Esophagus squamous epithelium (tissue), 5 donors: ENCODE results near the gene SECTM1. TPM values are rescaled to one million over a fixed set of nuclear protein-coding genes. Genes with fewer than 3 reads are reported as not detected.

Experiments used
- DNase-seq: peaks from one replicate; lab custom pipeline; 2025; lab: John Stamatoyannopoulos, UW
- H3K27ac ChIP-seq, 4 donors: fragments of 200-600 bp; sonication (generic); one replicate each; pipeline ENCODE4 v1.5.1; 2016 to 2019; ENCODE audit warnings: mild to moderate bottlenecking in 1 of 4
- H3K27me3 ChIP-seq, 4 donors: fragments of 200-600 bp; sonication (generic); 1 replicate in 3 of 4; 2 replicates in 1 of 4; pipeline versions ENCODE4 v1.5.1 to v1.6.0; 2017 to 2021; ENCODE audit warnings: antibody characterized with exemption in 1 of 4
- H3K36me3 ChIP-seq, 3 donors: fragments of 200-600 bp; sonication (generic); one replicate each; pipeline ENCODE4 v1.5.1; 2016 to 2019
- H3K4me1 ChIP-seq, 3 donors: fragments of 200-600 bp; sonication (generic); one replicate each; pipeline ENCODE4 v1.5.1; 2017 to 2019
- H3K4me3 ChIP-seq, 4 donors: fragments of 200-600 bp; sonication (generic); 1 replicate in 3 of 4; 2 replicates in 1 of 4; pipeline ENCODE4 v1.5.1; 2016 to 2019; ENCODE audit warnings: mild to moderate bottlenecking in 2 of 4, moderate library complexity in 1 of 4
- H3K9me3 ChIP-seq, 3 donors: fragments of 200-600 bp; sonication (generic); one replicate each; pipeline ENCODE4 v1.5.1; 2016 to 2019
- CTCF ChIP-seq, 6 experiments: fragments of 450-650 bp in 4 of 6; fragments of 200-600 bp in 2 of 6; sonication (generic) in 2 of 6; IDR thresholded peaks; one replicate each; pipeline ENCODE4 v1.5.1; 2016 to 2019; ENCODE audit warnings: antibody characterized with exemption in 6 of 6, mild to moderate bottlenecking in 4 of 6, moderate library complexity in 4 of 6
- POLR2A ChIP-seq, 4 donors: fragments of 450-650 bp; IDR thresholded peaks; one replicate each; pipeline ENCODE4 v1.6.1; 2017; ENCODE audit warnings: antibody characterized with exemption in 4 of 4, mild to moderate bottlenecking in 4 of 4, moderate library complexity in 3 of 4
- WGBS, 2 donors: methylation state at CpG; one replicate each; pipeline ENCODE4 v1.1.5; 2018; 5-methylcytosine and 5-hydroxymethylcytosine counted together
- intact Hi-C: fragments of 100-400 bp; cut with DNase I; formaldehyde crosslinking; loops from one replicate; pipeline ENCODE4 v1.15.0; 2022
- total RNA-seq, 4 donors: library from RNA; depleted of rRNA; stranded (reverse); fragments of >200 nt; gene quantifications; one replicate each; pipeline ENCODE4 v1.1.0, GENCODE V29; 2016
- donor health status: DM: yes; HTN: yes; CAD: no.

SECTM1 gene
- total RNA-seq, 4 donors from 2014 or later, result 4.3 to 19.5 (median 6.5) TPM

DNA sequence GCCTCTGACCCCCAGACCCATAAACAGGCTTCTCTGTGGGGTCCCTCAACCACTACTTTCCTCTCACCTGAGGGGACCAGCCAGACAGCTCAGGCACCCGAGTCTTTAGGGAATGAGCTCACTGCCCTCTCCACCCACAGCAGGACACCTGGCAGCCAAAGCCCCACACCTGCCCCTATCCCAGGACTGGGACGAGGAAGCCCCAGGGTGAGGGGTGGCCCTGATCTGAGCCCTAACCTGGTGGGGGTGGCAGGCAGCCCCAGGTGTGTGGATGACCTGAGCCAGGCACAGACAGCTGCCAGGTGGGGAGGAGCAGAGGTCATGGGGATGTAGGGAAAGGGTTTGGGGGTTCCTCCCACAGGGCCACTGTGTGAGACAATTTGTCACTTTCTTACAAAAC lies 23.8 kb upstream of the SECTM1 start:
- 63% methylated on average over 1 of the region's 2 CpGs; no CpG with 5 or more reads in 1 of the 2 donors for WGBS, 2 donors
- no peaks in the 10 kb centered on the region for H3K36me3 ChIP-seq
- no peak overlapping the region for H3K4me3 ChIP-seq
- intact Hi-C loops, result loop anchor here (10.0 kb wide), 1 partner anchor 197 kb away; no protein-coding TSS in a partner anchor
- TF ChIP-seq POLR2A (IDR thresholded peaks at IDR 0.05) (no peak), CTCF (IDR thresholded peaks at IDR 0.05) (no peak)
- peaks cover 0 to 83% (median 1%) of the 10 kb centered on the region in 4 donors for H3K27me3 ChIP-seq
- DNase-seq, result no peak
- peaks cover 0 to 24% (median 0%) of the 10 kb centered on the region in 3 donors for H3K4me1 ChIP-seq
- no peak overlapping the region for H3K27ac ChIP-seq
- H3K9me3 ChIP-seq, result no peaks in the 10 kb centered on the region

DNA sequence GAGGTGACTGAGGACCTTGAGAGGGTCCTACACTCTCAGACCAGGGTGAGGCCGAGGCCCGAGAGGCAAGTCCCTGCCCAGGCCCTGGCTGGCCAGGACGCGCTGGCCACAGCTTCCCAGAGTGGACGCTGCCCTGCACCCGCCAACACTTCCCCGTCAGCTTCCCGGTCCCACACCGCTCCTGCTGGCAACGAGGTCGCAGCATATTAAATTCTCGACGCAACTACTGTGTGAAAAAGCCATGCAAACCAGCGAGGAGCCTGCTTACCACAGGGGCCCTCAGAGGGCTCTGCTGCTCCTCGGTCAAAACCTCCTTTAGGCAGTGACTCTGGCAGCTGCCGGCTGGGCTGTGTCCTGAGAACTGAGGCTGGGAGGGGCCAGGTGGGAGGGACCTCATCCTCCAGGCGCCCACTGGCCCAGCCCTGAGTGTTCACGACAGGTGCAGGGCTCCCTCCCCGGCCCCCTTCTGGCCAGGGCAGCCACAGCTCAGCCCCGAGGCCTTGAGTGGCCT lies 23.3 kb upstream of the SECTM1 start:
- DNase-seq, result no peak
- Histone ChIP-seq H3K4me1 (peaks cover 0 to 26% (median 3%) of the 10 kb centered on the region in 3 donors), H3K4me3 (no peak overlapping the region), H3K36me3 (no peaks in the 10 kb centered on the region), H3K27ac (no peak overlapping the region), H3K27me3 (peaks cover 0 to 79% (median 1%) of the 10 kb centered on the region in 4 donors), H3K9me3 (no peaks in the 10 kb centered on the region)
- TF ChIP-seq POLR2A (IDR thresholded peaks at IDR 0.05) (no peak), CTCF (IDR thresholded peaks at IDR 0.05) (no peak)
- 24 to 61% methylated on average over 5 to 16 of the region's 20 CpGs for WGBS, 2 donors
- intact Hi-C loops, result loop anchor here (10.0 kb wide), 1 partner anchor 198 kb away; no protein-coding TSS in a partner anchor

GRCh38 chr17:82355770-82356427 lies 22.3 kb upstream of the SECTM1 start:
- no peak for TF ChIP-seq POLR2A (IDR thresholded peaks at IDR 0.05)
- TF ChIP-seq CTCF (IDR thresholded peaks at IDR 0.05), result no peak
- Histone ChIP-seq H3K36me3 (no peaks in the 10 kb centered on the region), H3K4me3 (no peak overlapping the region), H3K9me3 (no peaks in the 10 kb centered on the region), H3K4me1 (peaks cover 0 to 32% (median 3%) of the 10 kb centered on the region in 3 donors), H3K27me3 (peaks cover 0 to 81% (median 1%) of the 10 kb centered on the region in 4 donors), H3K27ac (peak overlapping the region in 1 of 4 donors; percentile 21)
- intact Hi-C loops, result loop anchor here (10.0 kb wide), 1 partner anchor 199 kb away; no protein-coding TSS in a partner anchor
- 20 to 25% methylated on average over 1 to 9 of the region's 11 CpGs for WGBS, 2 donors
- DNase-seq, result no peak

- Histone ChIP-seq H3K27me3 (peaks cover 0 to 84% (median 1%) of the 10 kb centered on the region in 4 donors), H3K4me3 (no peak overlapping the region), H3K36me3 (no peaks in the 10 kb centered on the region), H3K27ac (no peak overlapping the region), H3K4me1 (peaks cover 0 to 32% (median 3%) of the 10 kb centered on the region in 3 donors), H3K9me3 (no peaks in the 10 kb centered on the region)
- intact Hi-C loops, result loop anchor here (10.0 kb wide), 1 partner anchor 200 kb away; no protein-coding TSS in a partner anchor
- WGBS, 2 donors, result 71 to 84% methylated on average over 7 of the region's 7 CpGs
- DNase-seq, result no peak
- TF ChIP-seq POLR2A (IDR thresholded peaks at IDR 0.05) (no peak), CTCF (IDR thresholded peaks at IDR 0.05) (no peak)
Observed at GRCh38 chr17:82354804-82355308, 21.3 kb upstream of the SECTM1 start.

DNA sequence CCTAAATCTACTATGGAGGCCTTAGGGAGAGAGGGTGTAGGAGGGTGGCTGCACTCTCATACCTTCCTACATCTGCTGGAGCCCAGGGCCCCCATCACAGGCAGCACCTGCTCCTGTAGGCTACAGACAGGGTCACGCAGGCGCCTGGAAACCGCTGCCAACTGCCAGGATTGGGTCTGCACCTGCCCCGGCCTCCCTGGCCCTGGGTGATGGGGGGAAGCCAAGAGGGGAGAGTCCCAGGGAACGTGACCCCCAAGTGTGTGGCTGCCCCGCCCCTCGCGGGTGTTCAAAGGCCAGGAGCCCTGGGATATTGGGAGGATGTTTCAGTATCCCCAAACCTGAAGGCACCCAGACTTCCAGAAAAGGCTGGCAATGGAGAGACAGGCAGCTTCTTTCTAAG lies 19.9 kb upstream of the SECTM1 start:
- H3K9me3 ChIP-seq, result no peaks in the 10 kb centered on the region
- H3K27ac ChIP-seq, result no peak overlapping the region
- no peak for DNase-seq
- intact Hi-C loops, result loop anchor here (10.0 kb wide), 1 partner anchor 201 kb away; no protein-coding TSS in a partner anchor
- peaks cover 0 to 26% (median 3%) of the 10 kb centered on the region in 3 donors for H3K4me1 ChIP-seq
- no peaks in the 10 kb centered on the region for H3K36me3 ChIP-seq
- H3K4me3 ChIP-seq, result no peak overlapping the region
- TF ChIP-seq POLR2A (IDR thresholded peaks at IDR 0.05), result no peak
- peaks cover 0 to 83% (median 0%) of the 10 kb centered on the region in 4 donors for H3K27me3 ChIP-seq
- 70% methylated on average over 7 of the region's 8 CpGs; no CpG with 5 or more reads in 1 of the 2 donors for WGBS, 2 donors
